DND-41 (cell line): ENCODE results near the gene KRT23.

Experiments
- CTCF ChIP-seq: IDR thresholded peaks from 2 replicates; pipeline ENCODE4 v1.5.1; 2012; ENCODE audit warnings: borderline replicate concordance, low read length, moderate library complexity, mild to moderate bottlenecking; ENCODE audit not compliant: poor library complexity, severe bottlenecking; ENCODE audit errors: extremely low read depth
- EZH2 ChIP-seq: IDR thresholded peaks from 3 replicates; pipeline ENCODE4 v1.6.1; 2012; ENCODE audit warnings: borderline replicate concordance, low read depth, mild to moderate bottlenecking, moderate library complexity, low read length, inconsistent platforms; ENCODE audit not compliant: severe bottlenecking

- TF ChIP-seq EZH2 (no peak), CTCF (no peak)
Measured at GRCh38 chr17:40922239-40922638, 15.2 kb downstream of the KRT23 start.
